ENCODE results near the gene RCAN1.

Gene RCAN1

DNA sequence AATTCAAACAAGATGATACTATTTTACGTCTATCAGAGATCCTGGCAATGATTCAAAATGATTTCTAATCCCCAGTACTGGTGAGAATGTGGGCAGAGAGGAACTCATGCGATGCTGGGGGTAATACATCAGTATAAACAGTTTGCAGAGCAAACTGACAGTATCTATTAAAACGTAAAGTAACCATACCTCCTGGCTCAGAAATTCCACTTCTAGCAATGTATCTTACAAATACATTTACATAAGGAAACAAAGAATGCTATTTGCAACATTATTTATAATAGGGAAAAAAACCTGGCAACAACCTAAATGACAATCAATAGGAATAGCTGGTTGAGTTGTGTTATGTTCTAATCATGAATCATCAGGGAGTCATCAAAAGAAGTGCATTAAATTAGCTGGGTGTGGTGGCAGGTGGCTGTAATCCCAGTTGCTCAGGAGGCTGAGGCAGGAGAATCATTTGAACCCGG is 15.9 kb downstream of the RCAN1 start:
- DNase-seq (ENCODE audit: low spot score), result no peak

DNA sequence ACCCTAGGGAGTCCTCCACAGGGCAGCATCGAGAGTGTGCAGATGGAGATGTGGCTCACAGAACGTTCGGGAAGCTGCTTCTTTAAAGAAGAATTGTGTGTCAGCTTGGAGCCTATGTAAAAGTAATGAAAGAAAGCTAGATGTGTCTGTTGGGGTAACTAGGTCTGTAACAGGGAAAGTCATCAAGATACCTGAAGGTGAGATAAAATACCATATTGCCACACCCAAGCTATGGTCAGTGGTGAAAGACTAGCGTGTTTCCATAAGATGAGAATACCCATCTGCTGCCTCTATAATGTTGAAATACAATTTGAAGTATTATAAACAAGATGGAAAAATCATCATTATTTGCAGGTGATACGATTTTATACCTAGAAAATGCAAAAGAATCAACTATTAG is 17.5 kb downstream of the RCAN1 start:
- no peak for DNase-seq (ENCODE audit: low spot score)

- no peak for DNase-seq (ENCODE audit: low spot score)
Measured at GRCh38 chr21:34596561-34597271, 18.2 kb downstream of the RCAN1 start.

GRCh38 chr21:34595457-34595856 is 19.5 kb downstream of the RCAN1 start:
- no peak for DNase-seq (ENCODE audit: low spot score)

GRCh38 chr21:34594566-34595234 is 20.2 kb downstream of the RCAN1 start:
- no peak for DNase-seq (ENCODE audit: low spot score)

DNA sequence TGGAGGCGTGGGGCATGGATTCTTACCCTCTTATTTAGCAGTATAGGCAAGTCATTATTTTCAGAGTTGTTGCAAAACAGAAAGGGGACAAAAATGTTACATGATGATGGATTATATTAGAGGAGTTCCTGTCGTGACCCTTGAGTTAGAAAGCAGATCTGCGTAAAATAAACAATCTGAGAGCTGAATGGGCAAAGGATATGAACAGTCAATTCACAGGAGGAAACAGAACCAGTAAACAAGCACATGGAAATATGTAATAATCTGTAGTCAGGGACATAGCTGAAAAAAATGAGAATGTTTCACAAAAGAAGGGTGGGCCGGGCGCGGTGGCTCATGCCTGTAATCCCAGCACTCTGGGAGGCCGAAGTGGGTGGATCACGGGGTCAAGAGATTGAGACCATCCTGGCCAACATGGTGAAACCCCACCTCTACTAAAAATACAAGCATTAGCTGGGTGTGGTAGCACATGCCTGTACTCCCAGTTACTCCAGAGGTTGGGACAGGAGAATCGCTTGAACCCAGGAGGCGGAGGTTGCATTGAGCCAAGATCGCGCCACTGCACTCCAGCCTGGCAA is 20.9 kb downstream of the RCAN1 start:
- no peak for DNase-seq (ENCODE audit: low spot score)

DNA sequence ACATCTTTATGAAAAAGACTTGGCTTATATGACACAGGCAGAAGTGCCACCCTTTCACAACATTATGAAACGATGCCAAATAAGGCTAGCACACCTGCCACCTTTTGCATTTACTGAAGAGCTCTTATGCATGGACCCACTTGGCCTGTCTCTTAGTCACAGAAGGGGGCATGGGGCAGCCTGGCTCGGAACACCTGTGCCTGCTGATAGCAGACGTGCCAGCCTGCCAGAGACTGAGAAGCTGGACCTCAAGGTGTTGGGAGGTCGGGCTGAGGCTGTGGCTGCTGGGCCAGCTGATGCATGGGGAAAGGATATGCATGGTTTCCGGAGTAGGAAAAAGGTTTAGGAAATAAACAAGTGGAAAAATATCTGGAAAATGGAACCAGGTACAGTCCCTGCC is 21.5 kb downstream of the RCAN1 start:
- DNase-seq (ENCODE audit: low spot score), result no peak

- no peak for DNase-seq (ENCODE audit: low spot score)
Measured at GRCh38 chr21:34592120-34592955, 22.6 kb downstream of the RCAN1 start.

- no peak for DNase-seq (ENCODE audit: low spot score)
Measured at GRCh38 chr21:34590520-34590919, 24.4 kb downstream of the RCAN1 start.

DNA sequence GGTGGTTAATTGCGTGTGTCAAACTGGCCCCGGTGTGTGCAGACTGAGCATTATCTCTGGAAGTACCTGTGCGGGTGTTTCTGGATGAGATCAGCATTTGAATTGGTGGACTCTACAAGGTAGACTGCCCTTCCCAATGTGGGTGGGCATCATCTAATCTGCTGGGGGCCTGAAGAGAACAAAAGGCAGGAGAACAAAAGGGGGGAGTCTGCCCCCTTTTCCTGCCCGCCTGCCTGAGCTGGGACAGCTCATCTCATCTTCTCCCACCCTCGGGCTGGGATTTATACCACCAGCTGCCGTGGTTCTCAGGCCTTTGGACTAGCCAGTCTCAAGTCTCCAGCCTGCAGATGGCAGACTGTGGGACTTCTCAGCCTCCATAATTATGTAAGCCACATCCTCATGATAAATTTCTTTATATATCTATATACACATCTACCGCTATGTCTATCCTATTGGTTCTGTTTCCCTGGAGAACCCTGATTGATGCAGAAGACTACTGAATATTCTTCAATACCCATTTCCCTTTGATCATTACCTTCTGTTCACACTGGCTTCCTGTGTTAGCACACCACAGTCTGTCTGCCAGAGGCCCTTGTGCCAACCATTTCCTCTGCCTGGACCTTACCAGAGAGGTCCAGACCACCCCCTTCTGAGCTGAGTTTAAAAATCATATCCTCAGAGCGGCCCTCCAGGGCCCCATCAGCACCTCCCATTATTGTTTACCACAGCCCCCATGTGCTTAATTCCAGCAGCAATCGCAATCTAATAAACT is 25.2 kb downstream of the RCAN1 start:
- peak; percentile 15 for DNase-seq (ENCODE audit: low spot score)

DNA sequence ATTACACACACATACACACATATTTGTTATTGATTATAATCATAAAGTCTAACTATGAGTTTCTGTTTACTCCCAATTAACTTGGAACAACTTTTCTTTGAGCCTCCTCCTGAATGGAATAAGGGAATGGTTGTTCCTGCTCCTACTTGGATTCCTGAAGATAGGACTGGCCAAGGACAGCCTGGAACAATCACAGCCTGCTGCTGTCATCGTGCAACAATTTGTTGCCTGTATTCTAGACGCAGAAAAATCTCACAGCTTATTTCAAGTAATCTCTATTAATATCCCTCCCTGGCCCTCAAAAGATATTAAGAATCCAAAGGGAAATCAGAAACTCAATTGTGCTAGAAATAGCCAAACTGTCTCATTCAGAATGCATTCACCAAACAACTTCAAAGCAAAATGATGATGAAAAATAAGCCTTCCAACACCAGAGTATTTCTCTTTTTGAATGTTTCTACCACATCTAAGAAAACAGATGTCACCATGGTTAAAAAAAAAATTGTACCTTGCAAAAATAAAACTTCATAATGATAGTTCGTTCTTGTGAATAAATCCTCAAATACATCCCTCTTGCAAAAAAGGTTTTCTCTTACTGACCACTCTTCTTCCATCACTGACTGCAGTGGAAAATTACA is 30.9 kb downstream of the RCAN1 start:
- no peak for DNase-seq (ENCODE audit: low spot score)

- DNase-seq (ENCODE audit: low spot score), result no peak
Measured at GRCh38 chr21:34582506-34583150, 32.3 kb downstream of the RCAN1 start.

- no peak for DNase-seq (ENCODE audit: low spot score)
Measured at GRCh38 chr21:34580181-34580700, 34.7 kb downstream of the RCAN1 start.

GRCh38 chr21:34579411-34579810 is 35.5 kb downstream of the RCAN1 start:
- no peak for DNase-seq (ENCODE audit: low spot score)

GRCh38 chr21:34576041-34576511 is 38.8 kb downstream of the RCAN1 start:
- DNase-seq (ENCODE audit: low spot score), result no peak

- no peak for DNase-seq (ENCODE audit: low spot score)
Measured at GRCh38 chr21:34574601-34575529, 40.0 kb downstream of the RCAN1 start.

- no peak for DNase-seq (ENCODE audit: low spot score)
Measured at GRCh38 chr21:34571994-34572393, 42.9 kb downstream of the RCAN1 start.

DNA sequence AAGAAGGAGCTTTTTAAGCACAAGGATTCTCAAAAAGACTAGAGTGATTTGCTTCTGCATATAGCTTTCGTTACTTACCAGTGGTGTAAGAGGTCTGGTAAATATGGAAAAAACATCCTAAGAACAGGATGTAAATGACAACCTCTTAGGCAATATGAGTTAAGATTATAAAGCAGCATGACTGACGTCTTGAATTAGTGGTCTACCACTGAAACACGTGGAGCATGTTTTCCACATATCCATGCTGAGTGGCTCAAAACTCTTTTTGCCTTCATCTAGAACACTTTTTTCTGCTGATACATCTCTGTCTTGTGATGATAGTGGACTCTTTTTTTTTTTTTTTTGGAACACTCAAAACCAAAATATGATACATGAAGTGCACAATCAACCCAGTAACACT is 44.6 kb downstream of the RCAN1 start:
- DNase-seq (ENCODE audit: low spot score), result no peak

GRCh38 chr21:34569381-34569979 is 45.4 kb downstream of the RCAN1 start:
- DNase-seq (ENCODE audit: low spot score), result no peak

All from ecto neural progenitor cell (in vitro differentiated cells).